MM.1S (cell line): Measurements from ENCODE around the gene RCOR1.

Source experiments
- CTCF ChIP-seq: fragments of 300-600 bp; sonication (generic); IDR thresholded peaks from 2 replicates; pipeline ENCODE4 v1.5.1; 2016; ENCODE audit warnings: antibody characterized with exemption, low read length, mixed read lengths
- EZH2phosphoT487 ChIP-seq: fragments of 300-600 bp; sonication (generic); IDR thresholded peaks from 2 replicates; pipeline ENCODE4 v1.6.1; 2018; ENCODE audit warnings: antibody characterized with exemption, low read length

- TF ChIP-seq CTCF: no peak
- no peak for TF ChIP-seq EZH2phosphoT487
These were observed 3.6 kb upstream of the RCOR1 start for GRCh38 chr14:102588821-102589220.
